ENCODE measurements around the gene SELENON. TPM values are rescaled to one million over a fixed set of nuclear protein-coding genes. Genes with fewer than 3 reads are reported as not detected.

The SELENON gene
- total RNA-seq, 1 donor from 2014 or later = 64.1 TPM

DNA sequence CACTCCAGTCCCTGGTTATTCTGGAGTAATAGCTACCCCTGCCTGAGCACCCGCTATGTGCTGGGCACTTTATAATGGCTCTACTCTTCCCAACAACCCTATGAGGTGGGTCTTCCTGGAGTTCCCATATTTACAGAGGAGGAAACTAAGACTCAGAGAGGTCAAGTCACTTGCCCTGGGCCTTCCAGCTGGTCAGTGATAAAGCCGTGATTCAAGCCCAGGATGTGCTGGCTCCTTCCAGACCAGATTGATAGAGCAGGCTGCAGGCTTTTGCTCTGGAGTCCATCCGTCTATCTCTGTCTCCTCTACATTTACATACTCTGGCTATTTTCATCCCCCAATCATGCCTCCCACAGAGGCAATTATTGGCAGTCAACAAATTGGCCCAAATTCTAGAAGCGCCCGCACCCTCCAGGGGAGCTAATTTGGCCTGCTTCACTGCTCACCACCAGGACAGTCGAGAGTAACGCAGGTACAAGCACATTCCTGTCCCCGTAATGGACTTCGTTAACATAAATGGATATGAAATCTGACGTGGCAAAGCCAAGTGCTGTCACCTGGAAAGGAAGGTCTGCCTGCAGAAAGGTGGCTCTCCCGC, 39.8 kb upstream of the SELENON start:
- Histone ChIP-seq H3K4me2 (ENCODE audit: low read length) (no peak overlapping the region), H3K9ac (ENCODE audit: low read length) (no peak overlapping the region), H3K27me3 (ENCODE audit: insufficient read depth, low read length) (peaks cover 21% of the 10 kb centered on the region), H2AFZ (ENCODE audit: low read depth, low read length) (no peak overlapping the region), H3K9me3 (ENCODE audit: insufficient read depth, low read depth, low read length) (no peaks in the 10 kb centered on the region), H3K27ac (ENCODE audit: low read depth, low read length) (no peak overlapping the region), H3K79me2 (ENCODE audit: insufficient read depth, low read length) (no peaks in the 10 kb centered on the region), H3K4me3 (ENCODE audit: insufficient read depth, low read depth, low read length) (no peak overlapping the region), H4K20me1 (ENCODE audit: insufficient read depth, low read length) (no peaks in the 10 kb centered on the region), H3K4me1 (ENCODE audit: insufficient read depth, low read length) (no peaks in the 10 kb centered on the region), H3K36me3 (ENCODE audit: insufficient read depth, low read length) (no peaks in the 10 kb centered on the region)
- H3K27me3 Mint-ChIP-seq (ENCODE audit: low read depth, unreplicated experiment) = peaks cover 51% of the 10 kb centered on the region
- H3K27ac Mint-ChIP-seq (ENCODE audit: unreplicated experiment) = no peak overlapping the region
- no peaks in the 10 kb centered on the region for H3K4me1 Mint-ChIP-seq (ENCODE audit: low read depth, unreplicated experiment)
- FAIRE-seq (no peak), DNase-seq (ENCODE audit: low read depth) (no peak)
- H3K36me3 Mint-ChIP-seq (ENCODE audit: low read depth, unreplicated experiment) = no peaks in the 10 kb centered on the region
- TF ChIP-seq EZH2 (IDR thresholded peaks at IDR 0.05; ENCODE audit: insufficient read depth, low read length) (no peak), CTCF (IDR thresholded peaks at IDR 0.05; ENCODE audit: insufficient read depth, low read depth, low read length) (no peak)
- H3K9me3 Mint-ChIP-seq (ENCODE audit: unreplicated experiment) = no peaks in the 10 kb centered on the region
- H3K4me3 Mint-ChIP-seq (ENCODE audit: unreplicated experiment) = no peak overlapping the region

DNA sequence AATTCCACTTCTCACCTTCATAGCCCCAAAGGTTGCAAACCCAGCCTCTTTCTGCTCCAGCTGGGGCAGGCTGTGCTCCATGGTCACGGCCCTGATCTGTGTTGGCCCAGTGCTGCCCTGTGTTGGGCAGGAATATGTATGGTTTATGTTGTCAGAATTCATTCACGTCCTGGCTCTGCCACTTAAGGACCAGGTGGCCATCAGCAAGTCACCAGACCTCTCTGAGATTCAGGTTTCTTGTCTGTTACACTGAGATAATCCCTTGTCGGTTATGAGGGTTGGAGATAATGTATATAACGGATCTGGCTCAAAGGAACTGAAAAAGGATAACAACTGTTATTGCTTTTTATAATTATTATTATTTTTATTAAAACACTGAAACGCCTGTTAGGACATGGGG, 39.1 kb upstream of the SELENON start:
- H3K36me3 Mint-ChIP-seq (ENCODE audit: low read depth, unreplicated experiment) = no peaks in the 10 kb centered on the region
- no peaks in the 10 kb centered on the region for H3K79me2 ChIP-seq (ENCODE audit: insufficient read depth, low read length)
- peaks cover 6% of the 10 kb centered on the region for H3K4me1 Mint-ChIP-seq (ENCODE audit: low read depth, unreplicated experiment)
- no peak for FAIRE-seq
- TF ChIP-seq EZH2 (IDR thresholded peaks at IDR 0.05; ENCODE audit: insufficient read depth, low read length) (no peak), CTCF (IDR thresholded peaks at IDR 0.05; ENCODE audit: insufficient read depth, low read depth, low read length) (no peak)
- H3K27me3 Mint-ChIP-seq (ENCODE audit: low read depth, unreplicated experiment) = peaks cover 50% of the 10 kb centered on the region
- H3K9me3 ChIP-seq (ENCODE audit: insufficient read depth, low read depth, low read length) = no peaks in the 10 kb centered on the region
- H2AFZ ChIP-seq (ENCODE audit: low read depth, low read length) = no peak overlapping the region
- H4K20me1 ChIP-seq (ENCODE audit: insufficient read depth, low read length) = no peaks in the 10 kb centered on the region
- H3K27ac ChIP-seq (ENCODE audit: low read depth, low read length) = no peak overlapping the region
- H3K27ac Mint-ChIP-seq (ENCODE audit: unreplicated experiment) = no peak overlapping the region
- no peak overlapping the region for H3K4me3 ChIP-seq (ENCODE audit: insufficient read depth, low read depth, low read length)
- no peak overlapping the region for H3K9ac ChIP-seq (ENCODE audit: low read length)
- DNase-seq (ENCODE audit: low read depth) = no peak
- H3K9me3 Mint-ChIP-seq (ENCODE audit: unreplicated experiment) = no peaks in the 10 kb centered on the region
- no peak overlapping the region for H3K4me3 Mint-ChIP-seq (ENCODE audit: unreplicated experiment)
- peaks cover 20% of the 10 kb centered on the region for H3K27me3 ChIP-seq (ENCODE audit: insufficient read depth, low read length)
- H3K4me2 ChIP-seq (ENCODE audit: low read length) = no peak overlapping the region
- H3K36me3 ChIP-seq (ENCODE audit: insufficient read depth, low read length) = no peaks in the 10 kb centered on the region
- H3K4me1 ChIP-seq (ENCODE audit: insufficient read depth, low read length) = no peaks in the 10 kb centered on the region

DNA sequence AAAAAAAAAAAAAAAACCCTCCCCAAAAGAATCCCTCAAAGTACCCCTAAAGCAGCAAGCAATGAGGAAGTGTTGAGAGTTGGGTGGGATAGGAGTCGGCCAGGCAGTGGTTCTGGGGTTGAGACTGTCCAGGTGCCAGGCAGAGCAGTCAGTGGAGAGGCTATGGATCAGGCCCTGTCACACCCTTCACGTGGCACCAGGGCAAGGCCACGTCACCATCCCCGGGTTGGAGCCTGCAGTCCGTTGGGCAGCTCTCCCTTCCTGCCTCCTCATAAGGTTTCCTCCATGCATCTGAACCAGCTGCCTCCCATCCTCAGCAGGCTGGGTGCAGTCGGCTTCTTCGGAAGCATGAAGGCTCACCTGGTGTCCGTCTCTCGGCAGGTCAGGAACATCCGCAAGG, 36.5 kb upstream of the SELENON start:
- Histone ChIP-seq H3K79me2 (ENCODE audit: insufficient read depth, low read length) (no peaks in the 10 kb centered on the region), H3K4me1 (ENCODE audit: insufficient read depth, low read length) (no peaks in the 10 kb centered on the region), H3K27ac (ENCODE audit: low read depth, low read length) (no peak overlapping the region), H3K36me3 (ENCODE audit: insufficient read depth, low read length) (no peaks in the 10 kb centered on the region), H3K9me3 (ENCODE audit: insufficient read depth, low read depth, low read length) (no peaks in the 10 kb centered on the region), H4K20me1 (ENCODE audit: insufficient read depth, low read length) (no peaks in the 10 kb centered on the region), H3K4me3 (ENCODE audit: insufficient read depth, low read depth, low read length) (no peak overlapping the region), H3K27me3 (ENCODE audit: insufficient read depth, low read length) (peaks cover 5% of the 10 kb centered on the region), H2AFZ (ENCODE audit: low read depth, low read length) (no peak overlapping the region), H3K9ac (ENCODE audit: low read length) (no peak overlapping the region), H3K4me2 (ENCODE audit: low read length) (no peak overlapping the region)
- Mint-ChIP-seq H3K27ac (ENCODE audit: unreplicated experiment) (no peak overlapping the region), H3K4me3 (ENCODE audit: unreplicated experiment) (no peak overlapping the region), H3K4me1 (ENCODE audit: low read depth, unreplicated experiment) (peaks cover 6% of the 10 kb centered on the region), H3K27me3 (ENCODE audit: low read depth, unreplicated experiment) (peaks cover 24% of the 10 kb centered on the region), H3K9me3 (ENCODE audit: unreplicated experiment) (no peaks in the 10 kb centered on the region), H3K36me3 (ENCODE audit: low read depth, unreplicated experiment) (no peaks in the 10 kb centered on the region)
- DNase-seq (ENCODE audit: low read depth) (no peak), FAIRE-seq (no peak)
- TF ChIP-seq CTCF (IDR thresholded peaks at IDR 0.05; ENCODE audit: insufficient read depth, low read depth, low read length) (no peak), EZH2 (IDR thresholded peaks at IDR 0.05; ENCODE audit: insufficient read depth, low read length) (no peak)
